K562 (cell line): ENCODE data around the gene FERMT3. TPM values are rescaled to one million over a fixed set of nuclear protein-coding genes. Genes with fewer than 3 reads are reported as not detected.

Source experiments
- CBFA2T2 ChIP-seq: fragments of 450-650 bp; conservative IDR thresholded peaks from 2 replicates; pipeline ENCODE4 v1.6.1; 2017; ENCODE audit warnings: mild to moderate bottlenecking
- ETV1 ChIP-seq: fragments of 450-650 bp; conservative IDR thresholded peaks from 2 replicates; pipeline ENCODE4 v1.6.1; 2016; ENCODE audit warnings: missing genetic modification characterization, control low read depth, low read depth, missing compliant biosample characterization
- GTF2E2 ChIP-seq: fragments of 200-800 bp; sonication (Bioruptor generic); IDR thresholded peaks from 2 replicates; pipeline ENCODE4 v1.6.1; 2016; ENCODE audit warnings: missing genetic modification characterization, missing compliant biosample characterization
- NCOA1 ChIP-seq: fragments of 450-650 bp; IDR thresholded peaks from 2 replicates; pipeline ENCODE4 v1.6.1; 2016; ENCODE audit warnings: low read depth
- NFRKB ChIP-seq: fragments of 450-650 bp; IDR thresholded peaks from 2 replicates; pipeline ENCODE4 v1.6.1; 2016; ENCODE audit warnings: low read depth
- NR2C2 ChIP-seq, 2 experiments: fragments of 200-800 bp in 1 of 2; sonication (Bioruptor generic) in 1 of 2; sonication (generic) in 1 of 2; formaldehyde crosslinking in 1 of 2; IDR thresholded peaks; 2 replicates each; pipeline versions ENCODE4 v1.6.1 to v1.8.0; 2016 to 2022; ENCODE audit warnings: mild to moderate bottlenecking in 1 of 2, missing compliant biosample characterization in 1 of 2, missing genetic modification characterization in 1 of 2, missing genetic modification reagents in 1 of 2
- NR2F6 ChIP-seq: fragments of 450-650 bp; formaldehyde crosslinking; IDR thresholded peaks from 2 replicates; pipeline ENCODE4 v1.4.0; 2020; ENCODE audit warnings: mild to moderate bottlenecking
- POLR2AphosphoS5 ChIP-seq: IDR thresholded peaks from 2 replicates; pipeline ENCODE4 v1.6.1; 2011; ENCODE audit warnings: mild to moderate bottlenecking, low read depth, low read length, moderate library complexity; ENCODE audit not compliant: control insufficient read depth, insufficient read depth
- RBM14 ChIP-seq: fragments of 200-400 bp; formaldehyde crosslinking; IDR thresholded peaks from 2 replicates; pipeline ENCODE4 v1.6.1; 2018; ENCODE audit warnings: low read depth, mild to moderate bottlenecking, low read length, moderate library complexity, borderline replicate concordance; ENCODE audit not compliant: insufficient read depth
- RUNX1 ChIP-seq: sonication (generic); IDR thresholded peaks from 2 replicates; pipeline ENCODE4 v1.6.1; 2016; ENCODE audit warnings: antibody characterized with exemption, low read depth
- TARDBP ChIP-seq: fragments of 450-650 bp; IDR thresholded peaks from 2 replicates; pipeline ENCODE4 v1.6.1; 2016
- ZNF121 ChIP-seq: sonication (generic); formaldehyde crosslinking; conservative IDR thresholded peaks from 2 replicates; pipeline ENCODE4 v1.8.0; 2022; ENCODE audit warnings: missing genetic modification reagents
- ZNF140 ChIP-seq: fragments of 250-450 bp; sonication (Bioruptor Pico); IDR thresholded peaks from 2 replicates; pipeline ENCODE4 v1.8.0; 2021; ENCODE audit warnings: moderate library complexity, mild to moderate bottlenecking, inconsistent platforms
- ZNF224 ChIP-seq: sonication (generic); formaldehyde crosslinking; IDR thresholded peaks from 2 replicates; pipeline ENCODE4 v1.8.0; 2022; ENCODE audit warnings: mild to moderate bottlenecking, missing genetic modification reagents
- polyA plus RNA-seq, 8 experiments: library from polyadenylated mRNA; depleted of rRNA in 4 of 8; stranded (reverse) in 5 of 8; unstranded in 3 of 8; fragments of >200 nt; fragmentation: Nextera tagmentation in 2 of 8; fragmentation: Illumina TruSeq in 1 of 8; extraction: Ambion mirVana in 2 of 8; extraction: Trizol in 1 of 8; gene quantifications; 2 replicates each; pipeline versions ENCODE4 v1.2.1 to v1.2.3, GENCODE V29; 2011 to 2014; ENCODE audit warnings: inconsistent platforms in 1 of 8, missing spikeins in 1 of 8
- total RNA-seq, 7 experiments: library from RNA; depleted of rRNA in 6 of 7; stranded (reverse); fragments of >200 nt in 6 of 7; fragmentation: Illumina TruSeq in 2 of 7; extraction: Trizol in 2 of 7; gene quantifications; 2 replicates each; pipeline versions ENCODE4 v1.2.1 to v1.2.3, GENCODE V29; 2011 to 2021; ENCODE audit warnings: low replicate concordance in 1 of 7
- TF ChIP-seq, protein P1 (sequence below): fragments of 450-650 bp; IDR thresholded peaks from 2 replicates; pipeline ENCODE4 v1.6.1; 2017; ENCODE audit warnings: mild to moderate bottlenecking, moderate library complexity
- TF ChIP-seq, protein P2 (sequence below): fragments of 450-650 bp; formaldehyde crosslinking; IDR thresholded peaks from 2 replicates; pipeline ENCODE4 v1.4.0; 2020; ENCODE audit warnings: mild to moderate bottlenecking, mixed read lengths
- TF ChIP-seq, protein P3 (sequence below): sonication (generic); formaldehyde crosslinking; IDR thresholded peaks from 2 replicates; pipeline ENCODE4 v1.8.0; 2023; ENCODE audit warnings: missing genetic modification reagents, mild to moderate bottlenecking, borderline replicate concordance
- TF ChIP-seq, protein P4 (sequence below): fragments of 450-650 bp; conservative IDR thresholded peaks from 2 replicates; pipeline ENCODE4 v1.6.1; 2016; ENCODE audit warnings: missing genetic modification characterization, low read depth, mild to moderate bottlenecking, control low read depth, missing compliant biosample characterization

Gene FERMT3
- total and polyA plus RNA-seq, 9 of the 15 experiments (the other 6 are each of a cell fraction or from before 2014, with no cell fraction given), result 3.2 to 275 (median 79.7) TPM

DNA sequence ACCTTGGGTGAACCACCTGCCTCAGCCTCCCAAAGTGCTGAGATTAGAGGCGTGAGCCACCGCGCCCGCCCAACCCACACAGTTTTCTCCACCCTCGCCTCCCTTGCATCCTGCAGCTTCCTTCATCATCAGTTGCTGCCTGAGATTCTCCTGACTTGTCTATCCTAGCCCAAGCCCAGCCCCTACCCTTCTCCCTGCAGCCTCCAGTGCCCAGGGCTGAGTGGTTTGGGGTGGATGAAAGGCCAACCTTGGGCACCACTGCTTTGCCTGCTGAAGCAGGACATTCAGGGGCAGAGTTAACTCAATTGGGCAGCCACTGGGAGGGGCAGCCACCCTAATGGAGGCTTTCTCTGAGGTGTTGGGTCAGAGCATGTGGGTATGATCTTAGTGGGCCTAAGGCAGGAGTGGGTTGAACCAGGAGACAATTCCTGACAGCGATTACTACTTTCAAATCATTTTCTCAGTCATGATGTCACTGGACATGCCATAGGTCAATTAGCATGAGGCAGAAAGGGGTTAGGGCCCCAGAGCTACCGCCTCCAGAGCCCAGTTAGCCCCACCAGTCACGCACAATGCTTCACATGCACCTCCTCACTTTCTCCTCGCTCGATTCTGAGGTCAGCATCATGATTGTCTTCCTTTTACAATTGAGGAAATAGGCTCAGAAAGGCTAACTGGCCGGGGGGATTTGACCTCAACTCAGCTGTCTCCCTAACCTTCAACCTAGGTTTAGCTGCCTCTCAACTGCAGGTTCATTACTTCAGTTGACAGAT is 33.3 kb downstream of the FERMT3 start (continued):
- TF ChIP-seq GTF2E2 (tag) (peak; percentile 71), TARDBP (no peak), NFRKB (no peak), RBM14 (no peak), ZNF224 (CRISPR knock-in tag) (no peak), ZNF121 (CRISPR knock-in tag) (no peak), NCOA1 (no peak), NR2F6 (CRISPR knock-in tag) (no peak), ZNF140 (CRISPR knock-in tag) (no peak), RUNX1 (no peak), ETV1 (tag) (no peak), CBFA2T2 (no peak), POLR2AphosphoS5 (peak; percentile 65; the same call in 1 of the 2 replicates), NR2C2 (CRISPR knock-in tag; IDR thresholded peaks at IDR 0.05) (peak; percentile 5; the same call in 1 of the 2 replicates), NR2C2 (tag; IDR thresholded peaks at IDR 0.05) (no peak)
- TF ChIP-seq, protein P1, sequence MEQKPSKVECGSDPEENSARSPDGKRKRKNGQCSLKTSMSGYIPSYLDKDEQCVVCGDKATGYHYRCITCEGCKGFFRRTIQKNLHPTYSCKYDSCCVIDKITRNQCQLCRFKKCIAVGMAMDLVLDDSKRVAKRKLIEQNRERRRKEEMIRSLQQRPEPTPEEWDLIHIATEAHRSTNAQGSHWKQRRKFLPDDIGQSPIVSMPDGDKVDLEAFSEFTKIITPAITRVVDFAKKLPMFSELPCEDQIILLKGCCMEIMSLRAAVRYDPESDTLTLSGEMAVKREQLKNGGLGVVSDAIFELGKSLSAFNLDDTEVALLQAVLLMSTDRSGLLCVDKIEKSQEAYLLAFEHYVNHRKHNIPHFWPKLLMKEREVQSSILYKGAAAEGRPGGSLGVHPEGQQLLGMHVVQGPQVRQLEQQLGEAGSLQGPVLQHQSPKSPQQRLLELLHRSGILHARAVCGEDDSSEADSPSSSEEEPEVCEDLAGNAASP, result no peak
- TF ChIP-seq, protein P2, sequence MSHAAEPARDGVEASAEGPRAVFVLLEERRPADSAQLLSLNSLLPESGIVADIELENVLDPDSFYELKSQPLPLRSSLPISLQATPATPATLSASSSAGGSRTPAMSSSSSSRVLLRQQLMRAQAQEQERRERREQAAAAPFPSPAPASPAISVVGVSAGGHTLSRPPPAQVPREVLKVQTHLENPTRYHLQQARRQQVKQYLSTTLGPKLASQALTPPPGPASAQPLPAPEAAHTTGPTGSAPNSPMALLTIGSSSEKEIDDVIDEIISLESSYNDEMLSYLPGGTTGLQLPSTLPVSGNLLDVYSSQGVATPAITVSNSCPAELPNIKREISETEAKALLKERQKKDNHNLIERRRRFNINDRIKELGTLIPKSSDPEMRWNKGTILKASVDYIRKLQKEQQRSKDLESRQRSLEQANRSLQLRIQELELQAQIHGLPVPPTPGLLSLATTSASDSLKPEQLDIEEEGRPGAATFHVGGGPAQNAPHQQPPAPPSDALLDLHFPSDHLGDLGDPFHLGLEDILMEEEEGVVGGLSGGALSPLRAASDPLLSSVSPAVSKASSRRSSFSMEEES (CRISPR knock-in tag), result no peak
- TF ChIP-seq, protein P3, sequence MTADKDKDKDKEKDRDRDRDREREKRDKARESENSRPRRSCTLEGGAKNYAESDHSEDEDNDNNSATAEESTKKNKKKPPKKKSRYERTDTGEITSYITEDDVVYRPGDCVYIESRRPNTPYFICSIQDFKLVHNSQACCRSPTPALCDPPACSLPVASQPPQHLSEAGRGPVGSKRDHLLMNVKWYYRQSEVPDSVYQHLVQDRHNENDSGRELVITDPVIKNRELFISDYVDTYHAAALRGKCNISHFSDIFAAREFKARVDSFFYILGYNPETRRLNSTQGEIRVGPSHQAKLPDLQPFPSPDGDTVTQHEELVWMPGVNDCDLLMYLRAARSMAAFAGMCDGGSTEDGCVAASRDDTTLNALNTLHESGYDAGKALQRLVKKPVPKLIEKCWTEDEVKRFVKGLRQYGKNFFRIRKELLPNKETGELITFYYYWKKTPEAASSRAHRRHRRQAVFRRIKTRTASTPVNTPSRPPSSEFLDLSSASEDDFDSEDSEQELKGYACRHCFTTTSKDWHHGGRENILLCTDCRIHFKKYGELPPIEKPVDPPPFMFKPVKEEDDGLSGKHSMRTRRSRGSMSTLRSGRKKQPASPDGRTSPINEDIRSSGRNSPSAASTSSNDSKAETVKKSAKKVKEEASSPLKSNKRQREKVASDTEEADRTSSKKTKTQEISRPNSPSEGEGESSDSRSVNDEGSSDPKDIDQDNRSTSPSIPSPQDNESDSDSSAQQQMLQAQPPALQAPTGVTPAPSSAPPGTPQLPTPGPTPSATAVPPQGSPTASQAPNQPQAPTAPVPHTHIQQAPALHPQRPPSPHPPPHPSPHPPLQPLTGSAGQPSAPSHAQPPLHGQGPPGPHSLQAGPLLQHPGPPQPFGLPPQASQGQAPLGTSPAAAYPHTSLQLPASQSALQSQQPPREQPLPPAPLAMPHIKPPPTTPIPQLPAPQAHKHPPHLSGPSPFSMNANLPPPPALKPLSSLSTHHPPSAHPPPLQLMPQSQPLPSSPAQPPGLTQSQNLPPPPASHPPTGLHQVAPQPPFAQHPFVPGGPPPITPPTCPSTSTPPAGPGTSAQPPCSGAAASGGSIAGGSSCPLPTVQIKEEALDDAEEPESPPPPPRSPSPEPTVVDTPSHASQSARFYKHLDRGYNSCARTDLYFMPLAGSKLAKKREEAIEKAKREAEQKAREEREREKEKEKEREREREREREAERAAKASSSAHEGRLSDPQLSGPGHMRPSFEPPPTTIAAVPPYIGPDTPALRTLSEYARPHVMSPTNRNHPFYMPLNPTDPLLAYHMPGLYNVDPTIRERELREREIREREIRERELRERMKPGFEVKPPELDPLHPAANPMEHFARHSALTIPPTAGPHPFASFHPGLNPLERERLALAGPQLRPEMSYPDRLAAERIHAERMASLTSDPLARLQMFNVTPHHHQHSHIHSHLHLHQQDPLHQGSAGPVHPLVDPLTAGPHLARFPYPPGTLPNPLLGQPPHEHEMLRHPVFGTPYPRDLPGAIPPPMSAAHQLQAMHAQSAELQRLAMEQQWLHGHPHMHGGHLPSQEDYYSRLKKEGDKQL, result no peak
- TF ChIP-seq, protein P4, sequence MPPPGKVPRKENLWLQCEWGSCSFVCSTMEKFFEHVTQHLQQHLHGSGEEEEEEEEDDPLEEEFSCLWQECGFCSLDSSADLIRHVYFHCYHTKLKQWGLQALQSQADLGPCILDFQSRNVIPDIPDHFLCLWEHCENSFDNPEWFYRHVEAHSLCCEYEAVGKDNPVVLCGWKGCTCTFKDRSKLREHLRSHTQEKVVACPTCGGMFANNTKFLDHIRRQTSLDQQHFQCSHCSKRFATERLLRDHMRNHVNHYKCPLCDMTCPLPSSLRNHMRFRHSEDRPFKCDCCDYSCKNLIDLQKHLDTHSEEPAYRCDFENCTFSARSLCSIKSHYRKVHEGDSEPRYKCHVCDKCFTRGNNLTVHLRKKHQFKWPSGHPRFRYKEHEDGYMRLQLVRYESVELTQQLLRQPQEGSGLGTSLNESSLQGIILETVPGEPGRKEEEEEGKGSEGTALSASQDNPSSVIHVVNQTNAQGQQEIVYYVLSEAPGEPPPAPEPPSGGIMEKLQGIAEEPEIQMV, result no peak
